Sigmoid colon (tissue), 7 donors: ENCODE results near the gene PPP4R2. TPM values are rescaled to one million over a fixed set of nuclear protein-coding genes. Genes with fewer than 3 reads are reported as not detected.

ENCODE experiments used
- DNase-seq: peaks from one replicate; pipeline ENCODE4 v3.0.0-alpha.2; 2019
- H3K27ac ChIP-seq, 4 donors: fragments of 200-600 bp; sonication (generic); one replicate each; pipeline ENCODE4 v1.5.1; 2016 to 2019; ENCODE audit warnings: mild to moderate bottlenecking in 1 of 4
- H3K27me3 ChIP-seq, 3 donors: fragments of 200-600 bp; sonication (generic); one replicate each; pipeline ENCODE4 v1.5.1; 2019; ENCODE audit warnings: mild to moderate bottlenecking in 1 of 3
- H3K36me3 ChIP-seq, 4 donors: fragments of 200-600 bp; sonication (generic); one replicate each; pipeline ENCODE4 v1.5.1; 2016 to 2019
- H3K4me1 ChIP-seq, 4 donors: fragments of 200-600 bp; sonication (generic); one replicate each; pipeline ENCODE4 v1.5.1; 2017 to 2019
- H3K4me3 ChIP-seq, 4 donors: fragments of 200-600 bp; sonication (generic); one replicate each; pipeline ENCODE4 v1.5.1; 2017 to 2019; ENCODE audit warnings: mild to moderate bottlenecking in 2 of 4, moderate library complexity in 1 of 4
- H3K9me3 ChIP-seq, 4 donors: fragments of 200-600 bp in 3 of 4; sonication (generic) in 3 of 4; one replicate each; pipeline versions ENCODE4 v1.5.1 to v1.6.1; 2013 to 2019
- CTCF ChIP-seq, 4 experiments: fragments of 450-650 bp in 3 of 4; fragments of 200-600 bp in 1 of 4; IDR thresholded peaks; one replicate each; pipeline ENCODE4 v1.5.1; 2016 to 2019; ENCODE audit warnings: antibody characterized with exemption in 4 of 4, mild to moderate bottlenecking in 3 of 4, moderate library complexity in 2 of 4
- EP300 ChIP-seq, 4 donors: sonication (generic); formaldehyde crosslinking; IDR thresholded peaks; one replicate each; pipeline ENCODE4 v1.6.1; 2017; ENCODE audit warnings: antibody characterized with exemption in 4 of 4
- POLR2A ChIP-seq, 2 donors: fragments of 450-650 bp; IDR thresholded peaks; one replicate each; pipeline ENCODE4 v1.6.1; 2016; ENCODE audit warnings: antibody characterized with exemption in 2 of 2, mild to moderate bottlenecking in 2 of 2, moderate library complexity in 2 of 2
- POLR2AphosphoS5 ChIP-seq, 4 donors: sonication (generic); formaldehyde crosslinking; IDR thresholded peaks; one replicate each; pipeline ENCODE4 v1.6.1; 2017; ENCODE audit warnings: antibody characterized with exemption in 4 of 4
- WGBS, 2 donors: extraction: QIAGEN DNeasy Blood & Tissue Kit; methylation state at CpG; one replicate each; pipeline ENCODE4 v1.1.7; 2013; 5-methylcytosine and 5-hydroxymethylcytosine counted together
- intact Hi-C: fragments of 100-400 bp; cut with DNase I; formaldehyde crosslinking; loops from one replicate; pipeline ENCODE4 v1.15.1; 2023
- polyA plus RNA-seq, 3 donors: library from polyadenylated mRNA; stranded (reverse); fragments of 200-250 nt; gene quantifications; one replicate each; pipeline ENCODE4 v1.2.3, GENCODE V29; 2013
- total RNA-seq, 4 donors: library from RNA; depleted of rRNA; stranded (reverse); fragments of >200 nt; gene quantifications; one replicate each; pipeline ENCODE4 v1.1.0, GENCODE V29; 2016
- donor health status: healthy with polysubstance abuse.
- donor health status: Bipolar disorder and iron deficiency.
- donor health status: healthy.

PPP4R2 gene
- total RNA-seq (10 to 100 TPM; 28.8 to 53.2 (median 38.3) TPM), polyA plus RNA-seq (10 to 100 TPM; 20.3 to 34.0 (median 21.0) TPM)

GRCh38 chr3:72996473-72997333, at the start of gene PPP4R2:
TSS of gene PPP4R2 (plus strand) at chr3:72996811. CDS start at chr3:72997038, 227 bp downstream.
- TF ChIP-seq POLR2AphosphoS5 (IDR thresholded peaks at IDR 0.05) = peak; percentile 90 to 97 (median 93)
- TF ChIP-seq CTCF (IDR thresholded peaks at IDR 0.05) = no peak
- peak; percentile 69 to 75 for TF ChIP-seq POLR2A (IDR thresholded peaks at IDR 0.05)
- no peak for TF ChIP-seq EP300 (IDR thresholded peaks at IDR 0.05)
- peak; percentile 93 for DNase-seq
- no peaks in the 10 kb centered on the region for H3K27me3 ChIP-seq
- 1% methylated on average over 72 to 75 of the region's 75 CpGs for WGBS, 2 donors
- peaks cover 0 to 53% (median 42%) of the 10 kb centered on the region in 4 donors for H3K4me1 ChIP-seq
- H3K27ac ChIP-seq = peak within 1 kb of the TSS; percentile 98 to 99 (median 98)
- H3K9me3 ChIP-seq = no peaks in the 10 kb centered on the region
- H3K4me3 ChIP-seq = peak within 1 kb of the TSS; percentile 88 to 94 (median 92)
- intact Hi-C loops = loop anchor here (2.0 to 5.0 kb wide), 5 partner anchors 46 to 149 kb away; partner anchors contain the start of genes GXYLT2 and SHQ1
- H3K36me3 ChIP-seq = peaks cover 0 to 15% (median 0%) of the 10 kb centered on the region in 4 donors

- Histone ChIP-seq H3K27ac (no peak overlapping the region), H3K4me3 (no peak overlapping the region), H3K27me3 (no peaks in the 10 kb centered on the region), H3K4me1 (no peaks in the 10 kb centered on the region), H3K36me3 (no peaks in the 10 kb centered on the region), H3K9me3 (no peaks in the 10 kb centered on the region)
- TF ChIP-seq CTCF (IDR thresholded peaks at IDR 0.05) = no peak
- no peak for TF ChIP-seq POLR2AphosphoS5 (IDR thresholded peaks at IDR 0.05)
- no peak for TF ChIP-seq EP300 (IDR thresholded peaks at IDR 0.05)
- no peak for TF ChIP-seq POLR2A (IDR thresholded peaks at IDR 0.05)
- WGBS, 2 donors = 56 to 76% methylated on average over 8 of the region's 8 CpGs
- DNase-seq = no peak
- intact Hi-C loops = no loop called here
These were observed 48.7 kb upstream of the PPP4R2 start for GRCh38 chr3:72947715-72948490.

DNA sequence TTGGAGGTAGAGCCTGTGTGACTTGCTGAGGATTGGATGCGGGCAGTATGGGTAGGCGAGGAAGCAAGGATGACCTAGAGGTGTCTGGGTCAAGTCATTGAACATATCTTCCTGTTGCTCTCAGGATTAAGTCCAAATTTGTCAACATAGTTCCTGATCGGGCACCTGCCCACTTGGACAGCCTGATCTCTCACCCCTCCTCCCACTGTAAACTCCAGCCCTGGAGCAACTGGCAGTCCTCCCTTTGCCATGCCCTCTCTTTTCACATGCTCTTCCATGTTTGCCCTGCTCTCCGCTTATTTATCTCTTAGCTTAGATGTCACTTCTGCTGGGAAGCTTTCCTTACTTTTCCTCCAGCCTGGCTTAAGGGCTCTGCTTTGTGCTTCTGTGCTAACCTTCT, 47.6 kb upstream of the PPP4R2 start:
- no peak for DNase-seq
- TF ChIP-seq CTCF (IDR thresholded peaks at IDR 0.05) = no peak
- TF ChIP-seq EP300 (IDR thresholded peaks at IDR 0.05) = no peak
- no peak for TF ChIP-seq POLR2A (IDR thresholded peaks at IDR 0.05)
- TF ChIP-seq POLR2AphosphoS5 (IDR thresholded peaks at IDR 0.05) = no peak
- no peak overlapping the region for H3K4me3 ChIP-seq
- H3K36me3 ChIP-seq = no peaks in the 10 kb centered on the region
- intact Hi-C loops = no loop called here
- no peak overlapping the region for H3K27ac ChIP-seq
- H3K9me3 ChIP-seq = no peaks in the 10 kb centered on the region
- no peaks in the 10 kb centered on the region for H3K27me3 ChIP-seq
- 90 to 95% methylated on average over 4 of the region's 4 CpGs for WGBS, 2 donors
- no peaks in the 10 kb centered on the region for H3K4me1 ChIP-seq

DNA sequence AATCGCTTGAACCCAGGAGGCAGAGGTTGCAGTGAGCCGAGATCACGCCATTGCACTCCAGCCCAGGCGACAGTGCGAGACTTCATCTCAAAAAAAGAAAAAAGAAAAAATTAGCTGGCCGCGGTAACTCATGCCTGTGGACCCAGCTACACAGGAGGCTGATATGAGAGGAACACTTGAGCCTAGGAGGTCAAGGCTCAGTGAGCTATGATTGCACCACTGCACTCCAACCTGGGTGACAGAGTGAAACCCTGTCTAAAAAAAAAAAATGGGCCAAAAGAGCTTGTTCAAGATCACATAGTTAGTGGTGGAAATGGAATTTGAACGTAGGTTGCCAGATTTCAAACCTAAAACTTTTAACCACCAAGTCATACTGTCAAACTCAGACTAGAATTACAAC, 46.2 kb upstream of the PPP4R2 start:
- Histone ChIP-seq H3K4me1 (no peaks in the 10 kb centered on the region), H3K9me3 (no peaks in the 10 kb centered on the region), H3K27me3 (no peaks in the 10 kb centered on the region), H3K36me3 (no peaks in the 10 kb centered on the region), H3K4me3 (no peak overlapping the region), H3K27ac (no peak overlapping the region)
- 89 to 96% methylated on average over 8 of the region's 8 CpGs for WGBS, 2 donors
- TF ChIP-seq POLR2AphosphoS5 (IDR thresholded peaks at IDR 0.05) (no peak), CTCF (IDR thresholded peaks at IDR 0.05) (no peak), POLR2A (IDR thresholded peaks at IDR 0.05) (no peak), EP300 (IDR thresholded peaks at IDR 0.05) (no peak)
- no peak for DNase-seq
- intact Hi-C loops = no loop called here
